ENCODE results near the gene THBS3. TPM values are rescaled to one million over a fixed set of nuclear protein-coding genes. Genes with fewer than 3 reads are reported as not detected.
"Not testable (repeated sequence)": the region's sequence is repeated elsewhere in the genome, so short reads cannot be mapped to it uniquely, and the experiment has no call there.

Gene THBS3
- total and polyA plus RNA-seq, 9 of the 15 experiments (the other 6 are each of a cell fraction or from before 2014, with no cell fraction given): 0.59 to 8.3 (median 3.2) TPM

DNA sequence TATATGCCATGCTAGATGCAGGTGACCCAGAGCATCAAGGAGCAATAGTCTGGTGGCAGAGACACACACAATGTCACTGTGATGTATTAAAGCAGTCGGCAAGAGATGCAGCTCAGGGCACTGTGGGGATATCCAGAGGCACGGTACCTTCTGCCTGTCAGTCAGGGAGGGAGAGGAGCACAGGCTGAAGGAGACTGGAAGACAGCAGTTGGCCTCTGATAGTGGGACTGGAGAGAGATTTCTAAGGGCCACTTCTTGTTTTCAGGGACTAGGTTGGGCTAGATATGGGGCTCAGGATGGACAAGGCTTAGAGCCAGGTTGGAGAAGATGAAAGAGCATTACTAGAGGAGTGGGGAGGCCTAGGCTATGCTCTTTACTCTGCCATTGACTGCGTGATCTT, 23.6 kb upstream of the THBS3 start:
- intact Hi-C loops (cut with micrococcal nuclease); DNase-seq (ENCODE audit: extremely low read depth in 1 of 4, low spot score in 3 of 4); ATAC-seq; H3K36me3 ChIP-seq (ENCODE audit: control insufficient read depth, insufficient read depth, low read length); H3K27me3 ChIP-seq (ENCODE audit: control insufficient read depth in 2 of 2, insufficient read depth in 2 of 2, low read length in 2 of 2); H3K9me1 ChIP-seq (ENCODE audit: control insufficient read depth, insufficient read depth, low read length); H4K20me1 ChIP-seq (replicated peaks; ENCODE audit: control insufficient read depth, insufficient read depth, low read length); H3K4me3 ChIP-seq; H3K27ac ChIP-seq (ENCODE audit: extremely low read depth, low read depth, low read length); H3K9me3 ChIP-seq (replicated peaks; ENCODE audit: control insufficient read depth, insufficient read depth, low read depth, low read length); H3K9ac ChIP-seq (ENCODE audit: insufficient read depth in 1 of 2, low read depth in 2 of 2, low read length in 2 of 2); CTCF ChIA-PET (ENCODE audit: low intra/inter-chr PET ratio); in situ Hi-C loops (cut with MboI); H2AFZ ChIP-seq (ENCODE audit: low read depth, low read length); H3K4me2 ChIP-seq (ENCODE audit: insufficient read depth, low read length); BruUV-seq (replicated peaks): not testable (repeated sequence)
- peaks cover 8 to 18% of the 10 kb centered on the region in 2 experiments; a peak in 4 of 5 replicates for H3K4me1 ChIP-seq (replicated peaks in 1 of 2; ENCODE audit: control insufficient read depth in 2 of 2, insufficient read depth in 2 of 2, low read length in 2 of 2)
- POLR2A ChIA-PET: interaction anchor here (0.5 to 0.6 kb wide), 2 partner anchors 13 to 39 kb away, joined by 3 to 5 read pairs; no protein-coding TSS in a partner anchor
- peak; percentile 63 for FAIRE-seq
- TF ChIP-seq MTA2 (IDR thresholded peaks at IDR 0.05; ENCODE audit: low read depth) (0 out of 2 replicates have a peak, but pooled peaks have one; percentile 24), TCF3 (CRISPR knock-in tag; IDR thresholded peaks at IDR 0.05) (peak; percentile 55), ZNF263 (CRISPR knock-in tag; IDR thresholded peaks at IDR 0.05; ENCODE audit: borderline replicate concordance) (peak; percentile 42; the same call in 1 of the 2 replicates), SPI1 (IDR thresholded peaks at IDR 0.05; ENCODE audit: borderline replicate concordance, low read depth, low read length) (peak; percentile 50; the same call in 1 of the 2 replicates), CBFA2T3 (IDR thresholded peaks at IDR 0.05) (peak; percentile 61)
- TF ChIP-seq, protein P1, sequence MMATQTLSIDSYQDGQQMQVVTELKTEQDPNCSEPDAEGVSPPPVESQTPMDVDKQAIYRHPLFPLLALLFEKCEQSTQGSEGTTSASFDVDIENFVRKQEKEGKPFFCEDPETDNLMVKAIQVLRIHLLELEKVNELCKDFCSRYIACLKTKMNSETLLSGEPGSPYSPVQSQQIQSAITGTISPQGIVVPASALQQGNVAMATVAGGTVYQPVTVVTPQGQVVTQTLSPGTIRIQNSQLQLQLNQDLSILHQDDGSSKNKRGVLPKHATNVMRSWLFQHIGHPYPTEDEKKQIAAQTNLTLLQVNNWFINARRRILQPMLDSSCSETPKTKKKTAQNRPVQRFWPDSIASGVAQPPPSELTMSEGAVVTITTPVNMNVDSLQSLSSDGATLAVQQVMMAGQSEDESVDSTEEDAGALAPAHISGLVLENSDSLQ (IDR thresholded peaks at IDR 0.05): peak; percentile 86
- WGBS (ENCODE audit: insufficient coverage, low coverage, missing lambda C conversion rate): 6% methylated on average over 3 of the region's 3 CpGs
- peaks cover 12% of the 10 kb centered on the region for H3K79me2 ChIP-seq (ENCODE audit: control insufficient read depth, insufficient read depth, low read length)
